Vagina (tissue), 2 donors: ENCODE measurements around the gene WNK2.

ENCODE experiments used
- CTCF ChIP-seq, 3 experiments: fragments of 450-650 bp in 2 of 3; fragments of 200-600 bp in 1 of 3; sonication (generic) in 1 of 3; IDR thresholded peaks; one replicate each; pipeline ENCODE4 v1.5.1; 2017 to 2019; ENCODE audit warnings: antibody characterized with exemption in 3 of 3, mild to moderate bottlenecking in 2 of 3, moderate library complexity in 2 of 3
- POLR2A ChIP-seq, 2 donors: fragments of 450-650 bp; IDR thresholded peaks; one replicate each; pipeline ENCODE4 v1.6.1; 2017; ENCODE audit warnings: antibody characterized with exemption in 2 of 2, mild to moderate bottlenecking in 2 of 2, moderate library complexity in 2 of 2

- TF ChIP-seq CTCF (IDR thresholded peaks at IDR 0.05) (no peak), POLR2A (IDR thresholded peaks at IDR 0.05) (no peak)
Observed at GRCh38 chr9:93252781-93253530, 69.0 kb downstream of the WNK2 start.
